SK-N-SH (cell line): ENCODE data around the gene FHOD3. TPM values are rescaled to one million over a fixed set of nuclear protein-coding genes. Genes with fewer than 3 reads are reported as not detected.

Source experiments
- CTCF ChIA-PET: fragments of 300-600, 350-600 bp; formaldehyde crosslinking; extraction: SDS; loops from one replicate; lab custom pipeline; 2021; lab: Yijun Ruan, JAX
- POLR2A ChIA-PET: fragments of 350-600 bp; sonication (Branson Sonifier 250); formaldehyde crosslinking; extraction: SDS; loops from one replicate; lab custom pipeline; 2020; ENCODE audit warnings: antibody characterized with exemption, inconsistent platforms; lab: Yijun Ruan, JAX
- DNase-seq: peaks from one replicate; pipeline ENCODE4 v3.0.0; 2012
- H2AFZ ChIP-seq: fragments of 200-600 bp; sonication (generic); 2 replicates; pipeline ENCODE4 v1.8.1; 2016; ENCODE audit warnings: antibody characterized with exemption, mild to moderate bottlenecking, low read depth
- H3F3A ChIP-seq: fragments of 200-600 bp; sonication (generic); replicated peaks from 2 replicates; pipeline ENCODE3; 2016; ENCODE audit warnings: antibody characterized with exemption, mild to moderate bottlenecking; ENCODE audit not compliant: insufficient read depth
- H3K27ac ChIP-seq, 2 experiments: fragments of 200-500 bp in 1 of 2; fragments of 200-600 bp in 1 of 2; sonication (Bioruptor generic) in 1 of 2; sonication (generic), shearing (Covaris generic) in 1 of 2; 2 replicates each; pipeline versions ENCODE4 v1.5.1 to v1.6.1; 2014 to 2016; ENCODE audit warnings: low read depth in 2 of 2, inconsistent platforms in 1 of 2, low read length in 1 of 2, mild to moderate bottlenecking in 1 of 2, mixed read lengths in 1 of 2
- H3K27me3 ChIP-seq: fragments of 200-600 bp; sonication (generic), shearing (Covaris generic); 2 replicates; pipeline ENCODE4 v1.6.1; 2016; ENCODE audit warnings: mixed run types; ENCODE audit not compliant: insufficient read depth
- H3K36me3 ChIP-seq, 2 experiments: fragments of 200-500 bp in 1 of 2; fragments of 200-600 bp in 1 of 2; sonication (Bioruptor generic) in 1 of 2; sonication (generic) in 1 of 2; replicated peaks in 1 of 2; 2 replicates each; pipeline versions ENCODE3 to v1.5.1; 2014 to 2016; ENCODE audit warnings: low read length in 1 of 2, mild to moderate bottlenecking in 1 of 2; ENCODE audit not compliant: insufficient read depth in 2 of 2, control insufficient read depth in 1 of 2
- H3K4me1 ChIP-seq, 2 experiments: fragments of 200-500 bp in 1 of 2; fragments of 200-600 bp in 1 of 2; sonication (Bioruptor generic) in 1 of 2; sonication (generic), shearing (Covaris generic) in 1 of 2; 2 replicates each; pipeline versions ENCODE4 v1.5.1 to v1.6.1; 2014 to 2016; ENCODE audit warnings: low read depth in 1 of 2, low read length in 1 of 2, mixed run types in 1 of 2; ENCODE audit not compliant: insufficient read depth in 2 of 2, control insufficient read depth in 1 of 2
- H3K4me2 ChIP-seq: fragments of 200-600 bp; sonication (generic), shearing (Covaris generic); 2 replicates; pipeline ENCODE4 v1.6.1; 2017; ENCODE audit warnings: mixed run types
- H3K4me3 ChIP-seq, 2 experiments: fragments of 200-500 bp in 1 of 2; fragments of 200-600 bp in 1 of 2; sonication (Bioruptor generic) in 1 of 2; sonication (generic), shearing (Covaris generic) in 1 of 2; 2 replicates each; pipeline versions ENCODE4 v1.5.1 to v1.8.1; 2014 to 2016; ENCODE audit warnings: low read depth in 2 of 2, inconsistent platforms in 1 of 2, low read length in 1 of 2, mild to moderate bottlenecking in 1 of 2, mixed read lengths in 1 of 2, moderate library complexity in 1 of 2
- H3K79me2 ChIP-seq: fragments of 200-600 bp; sonication (generic); 2 replicates; pipeline ENCODE4 v1.8.1; 2017; ENCODE audit warnings: mild to moderate bottlenecking; ENCODE audit not compliant: insufficient read depth
- H3K9ac ChIP-seq: fragments of 200-600 bp; sonication (generic); 2 replicates; pipeline ENCODE4 v1.6.1; 2017; ENCODE audit warnings: mixed run types
- H3K9me2 ChIP-seq: fragments of 200-600 bp; sonication (generic); 2 replicates; pipeline ENCODE4 v1.6.1; 2017; ENCODE audit warnings: mixed run types
- H3K9me3 ChIP-seq: fragments of 200-600 bp; sonication (generic); 2 replicates; pipeline ENCODE4 v1.6.1; 2017; ENCODE audit warnings: mixed run types, mild to moderate bottlenecking, moderate library complexity
- H4K20me1 ChIP-seq: fragments of 200-600 bp; sonication (generic); 2 replicates; pipeline ENCODE4 v1.6.1; 2017; ENCODE audit warnings: mild to moderate bottlenecking, mixed run types; ENCODE audit not compliant: insufficient read depth
- CTCF ChIP-seq: fragments of 200-600 bp; sonication (generic); IDR thresholded peaks from 2 replicates; pipeline ENCODE4 v1.6.1; 2017; ENCODE audit warnings: antibody characterized with exemption, mild to moderate bottlenecking, moderate library complexity
- EZH2phosphoT487 ChIP-seq: fragments of 200-600 bp; sonication (generic); IDR thresholded peaks from 2 replicates; pipeline ENCODE4 v1.6.1; 2017; ENCODE audit warnings: low read depth, mixed run types, mild to moderate bottlenecking, antibody characterized with exemption, moderate library complexity, borderline replicate concordance
- FOSL2 ChIP-seq: IDR thresholded peaks from 2 replicates; pipeline ENCODE4 v1.4.0; 2012; ENCODE audit warnings: low read depth, mild to moderate bottlenecking, moderate library complexity, borderline replicate concordance
- GABPA ChIP-seq: IDR thresholded peaks from 2 replicates; pipeline ENCODE4 v1.4.0; 2012; ENCODE audit warnings: low read depth, mild to moderate bottlenecking
- GATA2 ChIP-seq: sonication (generic); formaldehyde crosslinking; IDR thresholded peaks from 2 replicates; pipeline ENCODE4 v1.5.0; 2020; ENCODE audit warnings: mild to moderate bottlenecking, missing genetic modification reagents
- MAX ChIP-seq: IDR thresholded peaks from 2 replicates; pipeline ENCODE4 v1.4.0; 2012; ENCODE audit warnings: low read depth
- MEF2A ChIP-seq: IDR thresholded peaks from 2 replicates; pipeline ENCODE4 v1.4.0; 2012; ENCODE audit warnings: low read depth, borderline replicate concordance
- MXI1 ChIP-seq: IDR thresholded peaks from 2 replicates; pipeline ENCODE4 v1.6.1; 2012; ENCODE audit warnings: mild to moderate bottlenecking, low read depth, low read length, improper control_type of control experiment
- PBX3 ChIP-seq: IDR thresholded peaks from 2 replicates; pipeline ENCODE4; 2012
- POLR2AphosphoS5 ChIP-seq: IDR thresholded peaks from 2 replicates; pipeline ENCODE4 v1.6.1; 2012; ENCODE audit warnings: low read depth, low read length
- RAD21 ChIP-seq: IDR thresholded peaks from 2 replicates; pipeline ENCODE4 v1.6.1; 2012; ENCODE audit warnings: mild to moderate bottlenecking, low read length
- RCOR1 ChIP-seq: fragments of 150-350 bp; IDR thresholded peaks from 2 replicates; pipeline ENCODE4 v1.6.1; 2017; ENCODE audit warnings: antibody characterized with exemption, low read length
- RFX5 ChIP-seq: IDR thresholded peaks from 2 replicates; pipeline ENCODE4 v1.6.1; 2012; ENCODE audit warnings: mild to moderate bottlenecking, improper control_type of control experiment, low read length
- TAF1 ChIP-seq: IDR thresholded peaks from 2 replicates; pipeline ENCODE4 v1.6.1; 2012; ENCODE audit warnings: low read depth, mild to moderate bottlenecking, low read length, moderate library complexity, borderline replicate concordance
- TEAD4 ChIP-seq: IDR thresholded peaks from 2 replicates; pipeline ENCODE4 v1.4.0; 2012; ENCODE audit warnings: mild to moderate bottlenecking, borderline replicate concordance; ENCODE audit not compliant: insufficient read depth
- YY1 ChIP-seq: IDR thresholded peaks from 2 replicates; pipeline ENCODE4 v1.4.0; 2012; ENCODE audit warnings: low read depth, mild to moderate bottlenecking
- WGBS: methylation state at CpG from one replicate; pipeline ENCODE4 v1.1.6; 2017; ENCODE audit warnings: low lambda C conversion rate; 5-methylcytosine and 5-hydroxymethylcytosine counted together
- polyA plus RNA-seq, 3 experiments: library from polyadenylated mRNA; depleted of rRNA; stranded (reverse); fragments of >200 nt; gene quantifications; 2 replicates each; pipeline ENCODE4 v1.2.3, GENCODE V29; 2012
- TF ChIP-seq, protein P1 (sequence below): fragments of 150-350 bp; IDR thresholded peaks from 2 replicates; pipeline ENCODE4 v1.6.1; 2017; ENCODE audit warnings: antibody characterized with exemption, low read length, low read depth, borderline replicate concordance
- TF ChIP-seq, protein P2 (sequence below): IDR thresholded peaks from 2 replicates; pipeline ENCODE4 v1.4.0; 2012; ENCODE audit warnings: low read depth, borderline replicate concordance

FHOD3 gene
- polyA plus RNA-seq, 1 of the 3 experiments (the other 2 are of a cell fraction), result 10.9 TPM

- Histone ChIP-seq H3K4me3 (no peak overlapping the region), H3K36me3 (peaks cover 2 to 19% of the 10 kb centered on the region in 2 experiments), H3K9me2 (no peaks in the 10 kb centered on the region), H3K27me3 (no peaks in the 10 kb centered on the region), H3K9me3 (no peaks in the 10 kb centered on the region), H3K4me2 (no peak overlapping the region), H3K27ac (no peak overlapping the region), H3F3A (no peaks in the 10 kb centered on the region), H3K4me1 (peaks cover 0 to under 1% of the 10 kb centered on the region in 2 experiments; a peak in 2 of 4 replicates), H2AFZ (no peak overlapping the region), H3K79me2 (no peaks in the 10 kb centered on the region), H4K20me1 (no peaks in the 10 kb centered on the region), H3K9ac (no peak overlapping the region)
- CTCF ChIA-PET, result interaction anchor here (0.6 to 1.5 kb wide), 2 partner anchors 8 to 11 kb away, joined by 3 read pairs; no protein-coding TSS in a partner anchor
- DNase-seq, result no peak
- POLR2A ChIA-PET, result no interaction called here
- TF ChIP-seq GATA2 (CRISPR knock-in tag), result no peak
- TF ChIP-seq MAX, result no peak
- no peak for TF ChIP-seq FOSL2
- TF ChIP-seq RAD21, result no peak
- TF ChIP-seq MXI1, result no peak
- TF ChIP-seq TEAD4, result no peak
- TF ChIP-seq MEF2A, result no peak
- 78% methylated on average over 5 of the region's 5 CpGs for WGBS
Observed at GRCh38 chr18:36776650-36777049, 479.1 kb downstream of the FHOD3 start.

GRCh38 chr18:36777566-36777965, 480.1 kb downstream of the FHOD3 start:
- Histone ChIP-seq H4K20me1 (no peaks in the 10 kb centered on the region), H3K27me3 (no peaks in the 10 kb centered on the region), H2AFZ (no peak overlapping the region), H3K9ac (no peak overlapping the region), H3K4me3 (no peak overlapping the region), H3K9me2 (no peaks in the 10 kb centered on the region), H3K27ac (no peak overlapping the region), H3K79me2 (no peaks in the 10 kb centered on the region), H3K4me2 (no peak overlapping the region), H3K4me1 (no peaks in the 10 kb centered on the region; a peak in 2 of 4 replicates), H3K36me3 (peaks cover 2 to 23% of the 10 kb centered on the region in 2 experiments), H3F3A (no peaks in the 10 kb centered on the region), H3K9me3 (no peaks in the 10 kb centered on the region)
- CTCF ChIA-PET, result interaction anchor here (1.5 to 1.9 kb wide), 2 partner anchors 9 to 90 kb away, joined by 3 to 9 read pairs; no protein-coding TSS in a partner anchor
- 100% methylated on average over 1 of the region's 1 CpG for WGBS
- TF ChIP-seq TAF1 (no peak), EZH2phosphoT487 (no peak), GATA2 (CRISPR knock-in tag) (no peak), RAD21 (no peak), TEAD4 (no peak), POLR2AphosphoS5 (no peak), RCOR1 (no peak), GABPA (no peak), RFX5 (no peak), MAX (no peak), YY1 (no peak), MXI1 (no peak), CTCF (no peak), FOSL2 (no peak), PBX3 (no peak)
- TF ChIP-seq, protein P1, sequence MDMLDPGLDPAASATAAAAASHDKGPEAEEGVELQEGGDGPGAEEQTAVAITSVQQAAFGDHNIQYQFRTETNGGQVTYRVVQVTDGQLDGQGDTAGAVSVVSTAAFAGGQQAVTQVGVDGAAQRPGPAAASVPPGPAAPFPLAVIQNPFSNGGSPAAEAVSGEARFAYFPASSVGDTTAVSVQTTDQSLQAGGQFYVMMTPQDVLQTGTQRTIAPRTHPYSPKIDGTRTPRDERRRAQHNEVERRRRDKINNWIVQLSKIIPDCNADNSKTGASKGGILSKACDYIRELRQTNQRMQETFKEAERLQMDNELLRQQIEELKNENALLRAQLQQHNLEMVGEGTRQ, result no peak
- TF ChIP-seq, protein P2, sequence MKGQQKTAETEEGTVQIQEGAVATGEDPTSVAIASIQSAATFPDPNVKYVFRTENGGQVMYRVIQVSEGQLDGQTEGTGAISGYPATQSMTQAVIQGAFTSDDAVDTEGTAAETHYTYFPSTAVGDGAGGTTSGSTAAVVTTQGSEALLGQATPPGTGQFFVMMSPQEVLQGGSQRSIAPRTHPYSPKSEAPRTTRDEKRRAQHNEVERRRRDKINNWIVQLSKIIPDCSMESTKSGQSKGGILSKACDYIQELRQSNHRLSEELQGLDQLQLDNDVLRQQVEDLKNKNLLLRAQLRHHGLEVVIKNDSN, result no peak
- no peak for DNase-seq
- POLR2A ChIA-PET, result no interaction called here
